ENCODE measurements around the gene ISX. TPM values are rescaled to one million over a fixed set of nuclear protein-coding genes. Genes with fewer than 3 reads are reported as not detected.

The ISX gene
- total and polyA plus RNA-seq, 2 experiments from 2014 or later = not detected

DNA sequence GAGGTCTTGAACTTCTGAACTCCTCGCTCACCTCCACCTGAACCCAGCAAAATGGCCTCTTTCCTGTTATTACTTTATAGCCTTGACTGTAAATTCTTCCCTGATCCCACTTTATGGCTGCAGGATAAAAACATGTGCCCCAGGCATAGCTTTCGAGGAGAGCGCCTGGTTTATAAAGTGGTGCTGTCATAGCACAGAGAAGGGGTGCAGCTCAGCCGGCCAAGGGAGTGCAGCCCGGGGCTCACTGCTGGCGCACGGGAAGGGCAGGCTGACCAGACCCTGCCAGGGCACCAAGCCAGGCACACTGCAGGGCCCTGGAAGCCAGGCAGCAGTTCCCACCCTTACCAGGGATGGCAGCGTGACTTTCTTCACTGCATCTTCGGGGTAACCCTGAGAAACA, 50.9 kb downstream of the ISX start:
- WGBS, 2 experiments (ENCODE audit: low coverage in 1 of 2, low lambda C conversion rate in 2 of 2, missing lambda C conversion rate in 2 of 2) = 37 to 50% methylated on average over 9 of the region's 9 CpGs
- TF ChIP-seq EZH2phosphoT487 (IDR thresholded peaks at IDR 0.05; ENCODE audit: insufficient read depth, low read depth) (no peak), EZH2 (IDR thresholded peaks at IDR 0.05; ENCODE audit: insufficient read depth, poor library complexity, severe bottlenecking) (no peak)
- Histone ChIP-seq H3K27me3 (replicated peaks; ENCODE audit: insufficient read depth) (no peaks in the 10 kb centered on the region), H4K20me1 (ENCODE audit: insufficient read depth) (no peaks in the 10 kb centered on the region), H3K27ac (no peak overlapping the region), H3F3A (ENCODE audit: insufficient read depth) (no peaks in the 10 kb centered on the region), H3K4me3 (no peak overlapping the region), H3K36me3 (ENCODE audit: low read depth) (no peaks in the 10 kb centered on the region), H2AFZ (no peak overlapping the region), H3K9me2 (ENCODE audit: insufficient read depth) (no peaks in the 10 kb centered on the region), H3K9ac (no peak overlapping the region), H3K4me2 (ENCODE audit: unreplicated experiment) (no peak overlapping the region), H3K9me3 (ENCODE audit: low read depth) (no peaks in the 10 kb centered on the region), H3K4me1 (ENCODE audit: insufficient read depth) (no peaks in the 10 kb centered on the region), H3K79me2 (ENCODE audit: insufficient read depth) (no peaks in the 10 kb centered on the region)
- in situ Hi-C loops (cut with MboI) = no loop called here
- no peak for DNase-seq

DNA sequence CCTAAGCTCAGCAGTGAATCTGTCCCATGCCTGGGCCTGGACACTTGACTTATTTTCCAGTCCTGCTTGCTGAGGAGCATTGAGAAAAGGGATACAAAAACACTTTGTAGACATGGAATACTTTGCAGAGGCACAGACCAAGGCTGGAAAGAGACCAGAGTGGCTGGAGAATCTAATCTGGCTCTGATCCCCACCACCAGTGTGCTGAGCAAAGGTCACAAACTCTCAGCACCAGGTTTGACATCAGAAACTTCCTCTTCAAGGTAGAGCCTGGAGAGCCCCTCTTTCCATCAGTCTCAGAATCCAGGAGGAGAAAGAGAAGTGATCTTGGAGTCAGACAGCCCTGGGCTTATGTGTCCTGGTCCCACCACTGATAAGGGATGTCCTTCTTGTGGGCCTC, 53.5 kb downstream of the ISX start:
- Histone ChIP-seq H3K9ac (no peak overlapping the region), H3K9me2 (ENCODE audit: insufficient read depth) (no peaks in the 10 kb centered on the region), H3K9me3 (ENCODE audit: low read depth) (no peaks in the 10 kb centered on the region), H3K4me1 (ENCODE audit: insufficient read depth) (no peaks in the 10 kb centered on the region), H3K27me3 (replicated peaks; ENCODE audit: insufficient read depth) (0 out of 2 replicates have a peak, but pooled peaks cover 2% of the 10 kb centered on the region), H3K27ac (no peak overlapping the region), H4K20me1 (ENCODE audit: insufficient read depth) (no peaks in the 10 kb centered on the region), H3K4me2 (ENCODE audit: unreplicated experiment) (no peak overlapping the region), H3F3A (ENCODE audit: insufficient read depth) (no peaks in the 10 kb centered on the region), H2AFZ (no peak overlapping the region), H3K4me3 (no peak overlapping the region), H3K36me3 (ENCODE audit: low read depth) (no peaks in the 10 kb centered on the region), H3K79me2 (ENCODE audit: insufficient read depth) (no peaks in the 10 kb centered on the region)
- TF ChIP-seq EZH2phosphoT487 (IDR thresholded peaks at IDR 0.05; ENCODE audit: insufficient read depth, low read depth) (no peak), EZH2 (IDR thresholded peaks at IDR 0.05; ENCODE audit: insufficient read depth, poor library complexity, severe bottlenecking) (no peak)
- no peak for DNase-seq
- in situ Hi-C loops (cut with MboI) = no loop called here

DNA sequence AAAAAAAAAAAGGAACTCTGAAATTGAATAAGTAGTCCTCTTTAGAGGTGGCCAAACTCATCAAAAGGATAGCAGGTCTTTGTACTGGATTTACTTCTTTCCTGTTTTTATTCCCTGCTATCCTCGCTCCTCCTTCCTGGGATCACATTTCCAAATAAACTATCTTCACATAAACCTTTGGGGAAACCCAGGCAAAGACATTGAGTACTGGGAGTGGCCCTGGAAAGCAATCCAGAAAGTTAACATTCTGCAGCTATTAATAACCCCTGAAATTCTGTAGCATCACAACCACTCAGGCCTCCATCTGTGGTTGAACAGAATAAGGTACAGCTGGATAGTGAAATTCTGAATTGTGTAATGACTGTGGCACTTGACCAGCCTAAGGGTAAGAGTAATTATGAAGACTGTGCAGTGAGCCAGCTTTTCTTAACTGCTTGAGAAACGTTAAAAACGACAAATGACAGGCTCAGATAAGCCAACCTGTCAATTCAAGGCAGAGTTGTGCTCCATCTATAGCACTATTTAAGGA, 58.8 kb downstream of the ISX start:
- Histone ChIP-seq H2AFZ (no peak overlapping the region), H4K20me1 (ENCODE audit: insufficient read depth) (no peaks in the 10 kb centered on the region), H3K4me1 (ENCODE audit: insufficient read depth) (no peaks in the 10 kb centered on the region), H3K4me2 (ENCODE audit: unreplicated experiment) (no peak overlapping the region), H3K9ac (no peak overlapping the region), H3K9me2 (ENCODE audit: insufficient read depth) (no peaks in the 10 kb centered on the region), H3K79me2 (ENCODE audit: insufficient read depth) (no peaks in the 10 kb centered on the region), H3K27me3 (replicated peaks; ENCODE audit: insufficient read depth) (0 out of 2 replicates have a peak, but pooled peaks cover 2% of the 10 kb centered on the region), H3K36me3 (ENCODE audit: low read depth) (no peaks in the 10 kb centered on the region), H3K27ac (no peak overlapping the region), H3F3A (ENCODE audit: insufficient read depth) (no peaks in the 10 kb centered on the region), H3K4me3 (no peak overlapping the region), H3K9me3 (ENCODE audit: low read depth) (no peaks in the 10 kb centered on the region)
- in situ Hi-C loops (cut with MboI) = no loop called here
- DNase-seq = no peak
- TF ChIP-seq EZH2 (IDR thresholded peaks at IDR 0.05; ENCODE audit: insufficient read depth, poor library complexity, severe bottlenecking) = no peak
- WGBS, 2 experiments (ENCODE audit: low coverage in 1 of 2, low lambda C conversion rate in 2 of 2, missing lambda C conversion rate in 2 of 2) = 15 to 17% methylated on average over 3 of the region's 3 CpGs

DNA sequence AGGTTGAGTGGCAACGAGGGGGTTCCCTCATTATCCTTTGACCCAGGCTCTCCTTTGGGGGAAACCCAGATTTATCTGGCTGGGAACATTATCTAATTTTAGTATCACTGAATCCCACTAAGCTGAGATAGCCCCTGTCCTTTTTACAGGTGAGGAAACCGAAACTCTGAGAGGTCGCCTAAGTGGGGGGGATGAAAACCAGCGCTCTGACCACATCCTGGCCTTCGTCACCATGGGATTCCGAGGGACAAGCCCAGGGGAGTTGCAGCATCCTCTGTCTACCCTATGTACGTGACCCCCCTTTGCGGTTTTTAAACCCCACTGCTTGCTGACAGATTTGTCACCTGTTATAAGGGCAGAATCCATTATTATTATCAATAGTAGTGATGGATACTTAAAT, 61.0 kb downstream of the ISX start:
- Histone ChIP-seq H3K27me3 (replicated peaks; ENCODE audit: insufficient read depth) (0 out of 2 replicates have a peak, but pooled peaks cover 2% of the 10 kb centered on the region), H3K9me2 (ENCODE audit: insufficient read depth) (no peaks in the 10 kb centered on the region), H3K79me2 (ENCODE audit: insufficient read depth) (no peaks in the 10 kb centered on the region), H3K36me3 (ENCODE audit: low read depth) (no peaks in the 10 kb centered on the region), H3K27ac (no peak overlapping the region), H3K4me1 (ENCODE audit: insufficient read depth) (no peaks in the 10 kb centered on the region), H4K20me1 (ENCODE audit: insufficient read depth) (no peaks in the 10 kb centered on the region), H3F3A (ENCODE audit: insufficient read depth) (no peaks in the 10 kb centered on the region), H3K4me2 (ENCODE audit: unreplicated experiment) (no peak overlapping the region), H2AFZ (no peak overlapping the region), H3K9ac (no peak overlapping the region), H3K4me3 (no peak overlapping the region), H3K9me3 (ENCODE audit: low read depth) (no peaks in the 10 kb centered on the region)
- TF ChIP-seq EZH2phosphoT487 (IDR thresholded peaks at IDR 0.05; ENCODE audit: insufficient read depth, low read depth) = no peak
- no peak for TF ChIP-seq EZH2 (IDR thresholded peaks at IDR 0.05; ENCODE audit: insufficient read depth, poor library complexity, severe bottlenecking)
- in situ Hi-C loops (cut with MboI) = no loop called here
- WGBS, 2 experiments (ENCODE audit: low coverage in 1 of 2, low lambda C conversion rate in 2 of 2, missing lambda C conversion rate in 2 of 2) = 28 to 37% methylated on average over 8 of the region's 8 CpGs
- no peak for DNase-seq

DNA sequence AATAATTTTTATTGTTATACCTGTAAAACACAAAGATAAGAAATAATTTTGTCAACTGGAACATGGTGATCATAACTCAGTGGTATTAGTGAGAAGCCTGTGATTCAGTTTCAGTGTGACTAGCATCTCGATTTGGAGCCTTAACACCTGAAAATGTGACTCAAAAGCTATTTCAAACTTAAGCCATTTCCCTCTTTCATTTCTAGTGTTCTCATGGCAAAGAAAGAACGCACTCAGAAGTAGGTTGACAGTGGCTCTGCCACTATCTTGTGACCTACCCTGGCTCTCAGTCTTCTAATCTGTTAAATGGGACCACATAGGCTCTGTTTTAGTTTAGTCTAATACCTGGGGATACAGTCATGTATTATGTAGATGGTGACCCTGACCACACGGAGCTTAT, 62.7 kb downstream of the ISX start:
- Histone ChIP-seq H3K4me1 (ENCODE audit: insufficient read depth) (no peaks in the 10 kb centered on the region), H3K4me2 (ENCODE audit: unreplicated experiment) (no peak overlapping the region), H3K9me2 (ENCODE audit: insufficient read depth) (no peaks in the 10 kb centered on the region), H3K27ac (no peak overlapping the region), H3F3A (ENCODE audit: insufficient read depth) (no peaks in the 10 kb centered on the region), H3K9me3 (ENCODE audit: low read depth) (no peaks in the 10 kb centered on the region), H4K20me1 (ENCODE audit: insufficient read depth) (no peaks in the 10 kb centered on the region), H3K79me2 (ENCODE audit: insufficient read depth) (no peaks in the 10 kb centered on the region), H2AFZ (no peak overlapping the region), H3K27me3 (replicated peaks; ENCODE audit: insufficient read depth) (no peaks in the 10 kb centered on the region), H3K9ac (no peak overlapping the region), H3K4me3 (no peak overlapping the region), H3K36me3 (ENCODE audit: low read depth) (no peaks in the 10 kb centered on the region)
- no peak for TF ChIP-seq EZH2 (IDR thresholded peaks at IDR 0.05; ENCODE audit: insufficient read depth, poor library complexity, severe bottlenecking)
- no peak for TF ChIP-seq EZH2phosphoT487 (IDR thresholded peaks at IDR 0.05; ENCODE audit: insufficient read depth, low read depth)
- no peak for DNase-seq
- in situ Hi-C loops (cut with MboI) = no loop called here
- WGBS, 2 experiments (ENCODE audit: low coverage in 1 of 2, low lambda C conversion rate in 2 of 2, missing lambda C conversion rate in 2 of 2) = 17 to 27% methylated on average over 3 of the region's 3 CpGs
